ENCODE measurements around the gene GOLGA6D.
A peak's percentile ranks its signal among the peaks of the same experiment; 100 is the strongest.
"Not testable (repeated sequence)": the region's sequence is repeated elsewhere in the genome, so short reads cannot be mapped to it uniquely, and the experiment has no call there.

The GOLGA6D gene

GRCh38 chr15:75335313-75335704, 52.7 kb downstream of the GOLGA6D start:
- no peak for DNase-seq

DNA sequence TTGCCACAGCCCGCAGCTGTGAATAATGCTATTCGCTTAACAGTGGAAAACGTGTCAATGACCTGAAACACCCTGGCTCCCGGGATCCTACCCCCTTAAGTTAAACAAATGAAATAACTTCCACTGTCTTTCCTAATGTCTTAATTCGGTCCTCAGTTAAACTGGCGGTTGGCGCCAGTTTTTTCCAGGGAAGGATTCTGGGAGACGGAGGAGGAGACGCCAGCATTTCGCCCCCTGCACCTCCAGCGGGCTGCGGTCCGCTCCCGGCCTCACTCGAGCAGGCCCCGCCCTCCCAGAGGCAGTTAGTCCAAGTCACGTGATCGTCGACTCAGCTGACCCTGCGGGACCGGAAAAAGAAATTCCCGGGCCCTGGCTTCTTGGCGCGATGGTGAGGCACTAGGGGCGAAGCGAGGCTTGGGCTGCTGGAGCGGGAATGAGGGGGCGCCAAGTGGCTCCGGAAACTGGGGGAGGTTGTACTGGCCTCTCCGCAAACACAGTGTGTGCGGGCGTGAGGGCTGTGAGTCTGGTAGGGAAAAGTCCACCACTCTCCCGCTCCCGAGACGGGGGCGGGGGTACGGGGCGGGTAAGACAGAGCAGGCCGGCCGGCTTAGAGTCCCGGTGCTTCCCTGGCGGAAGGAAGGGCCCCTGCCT, 53.2 kb downstream of the GOLGA6D start, which contains the start of gene COMMD4:
COMMD4 (plus strand) TSS at position 359 of the 651 bp plus-strand sequence; CDS start at position 386, 27 bp downstream.
- peak; percentile 75 for DNase-seq

GRCh38 chr15:75338661-75339240, 56.1 kb downstream of the GOLGA6D start:
- no peak for DNase-seq

GRCh38 chr15:75339531-75340240, 57.1 kb downstream of the GOLGA6D start:
- no peak for DNase-seq

GRCh38 chr15:75342221-75342620, 59.6 kb downstream of the GOLGA6D start:
- no peak for DNase-seq

DNA sequence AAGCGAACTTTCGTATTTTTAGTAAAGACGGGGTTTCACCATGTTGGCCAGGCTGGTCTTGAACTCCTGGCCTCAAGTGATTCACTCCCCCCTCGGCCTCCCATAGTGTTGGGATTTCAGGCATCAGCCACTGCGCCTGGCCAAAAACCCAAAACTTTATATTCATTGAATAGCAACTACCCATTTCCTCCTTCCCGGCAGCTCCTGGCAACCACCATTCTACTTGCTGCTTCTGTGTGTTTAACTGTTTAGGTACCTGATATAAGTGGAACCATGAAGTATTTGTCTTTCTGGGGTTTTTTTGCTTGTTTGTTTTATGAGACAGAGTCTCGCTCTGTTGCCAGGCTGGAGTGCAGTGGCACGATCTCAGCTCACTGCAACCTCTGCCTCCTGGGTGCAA, 61.3 kb downstream of the GOLGA6D start:
- not testable (repeated sequence) for DNase-seq

Measured in CD4-positive, alpha-beta T cell treated with Interleukin-6 for 4 hours (primary cell).